ENCODE data around the gene LPP.

DNA sequence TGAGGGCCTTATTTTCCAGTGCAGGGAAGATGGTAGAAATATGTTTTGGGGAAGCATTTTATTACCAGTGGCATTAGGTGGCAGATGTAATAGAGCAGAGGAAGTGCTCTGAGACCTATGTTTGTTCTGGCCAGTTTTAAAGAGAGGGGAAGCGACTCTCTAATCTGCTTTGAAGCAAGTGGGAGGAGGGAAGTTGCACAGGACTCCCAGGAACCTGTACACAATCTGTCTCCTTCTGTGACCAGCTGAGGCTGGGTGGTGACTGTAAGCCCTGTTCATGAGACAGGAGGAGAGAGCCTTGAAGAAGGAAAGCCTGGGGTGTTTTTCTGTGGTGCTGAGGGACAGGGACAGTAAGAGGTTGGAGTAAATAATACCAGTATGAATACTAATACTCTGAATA lies 60.5 kb downstream of the LPP start:
- TF ChIP-seq SMC3 (IDR thresholded peaks at IDR 0.05; ENCODE audit: low read depth, low read length), result no peak
- no peak for TF ChIP-seq CEBPB (IDR thresholded peaks at IDR 0.05; ENCODE audit: low read depth, low read length)
- no peak for TF ChIP-seq POLR2A (IDR thresholded peaks at IDR 0.05; ENCODE audit: low read depth, low read length)
- TF ChIP-seq CTCF (conservative IDR thresholded peaks at IDR 0.05; ENCODE audit: low read depth, low read length), result no peak
- no peak for TF ChIP-seq ELK1 (IDR thresholded peaks at IDR 0.05; ENCODE audit: borderline replicate concordance, low read depth, low read length)
- TF ChIP-seq MAZ (IDR thresholded peaks at IDR 0.05; ENCODE audit: borderline replicate concordance, low read depth, low read length), result no peak
- TF ChIP-seq RFX5 (IDR thresholded peaks at IDR 0.05; ENCODE audit: low read depth, low read length), result no peak
- no peak for TF ChIP-seq MAFK (IDR thresholded peaks at IDR 0.05; ENCODE audit: low read depth, low read length)
- TF ChIP-seq FOS (IDR thresholded peaks at IDR 0.05; ENCODE audit: low read depth, low read length), result no peak
- no peak for TF ChIP-seq CHD1 (IDR thresholded peaks at IDR 0.05; ENCODE audit: low read depth, low read length)
- no peak for TF ChIP-seq RCOR1 (IDR thresholded peaks at IDR 0.05; ENCODE audit: insufficient replicate concordance, low read length)
- TF ChIP-seq USF2 (IDR thresholded peaks at IDR 0.05; ENCODE audit: low read depth, low read length), result no peak
- TF ChIP-seq BHLHE40 (IDR thresholded peaks at IDR 0.05; ENCODE audit: low read depth, low read length), result no peak
- no peak for TF ChIP-seq RAD21 (IDR thresholded peaks at IDR 0.05; ENCODE audit: low read length)
